NCI-H446 (cell line): ENCODE results near the gene LAMA5.

Source experiments
- DNase-seq, 2 experiments: peaks; one replicate each; lab custom pipeline; 2025; lab: John Stamatoyannopoulos, UW

LAMA5 gene

GRCh38 chr20:62285151-62285550 is 82.0 kb downstream of the LAMA5 start:
- no peak for DNase-seq

DNA sequence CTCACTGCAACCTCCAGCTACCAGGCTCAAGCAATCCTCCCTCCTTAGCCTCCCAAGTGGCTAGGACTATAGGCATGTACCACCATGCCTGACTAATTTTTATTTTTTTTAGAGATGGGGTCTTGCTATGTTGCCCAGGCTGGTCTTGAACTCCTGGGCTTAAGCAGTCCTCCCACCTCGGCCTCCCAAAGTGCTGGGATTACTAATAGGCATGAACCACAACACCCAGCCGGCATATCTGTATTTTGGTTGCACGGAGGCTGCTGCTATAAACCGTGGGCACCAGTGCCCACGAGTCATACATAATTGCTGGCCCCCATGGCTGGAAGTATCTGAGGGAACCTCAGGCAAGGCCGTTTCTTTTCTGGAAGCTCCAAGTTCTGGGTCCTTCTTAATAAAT is 82.7 kb downstream of the LAMA5 start:
- DNase-seq: no peak

DNA sequence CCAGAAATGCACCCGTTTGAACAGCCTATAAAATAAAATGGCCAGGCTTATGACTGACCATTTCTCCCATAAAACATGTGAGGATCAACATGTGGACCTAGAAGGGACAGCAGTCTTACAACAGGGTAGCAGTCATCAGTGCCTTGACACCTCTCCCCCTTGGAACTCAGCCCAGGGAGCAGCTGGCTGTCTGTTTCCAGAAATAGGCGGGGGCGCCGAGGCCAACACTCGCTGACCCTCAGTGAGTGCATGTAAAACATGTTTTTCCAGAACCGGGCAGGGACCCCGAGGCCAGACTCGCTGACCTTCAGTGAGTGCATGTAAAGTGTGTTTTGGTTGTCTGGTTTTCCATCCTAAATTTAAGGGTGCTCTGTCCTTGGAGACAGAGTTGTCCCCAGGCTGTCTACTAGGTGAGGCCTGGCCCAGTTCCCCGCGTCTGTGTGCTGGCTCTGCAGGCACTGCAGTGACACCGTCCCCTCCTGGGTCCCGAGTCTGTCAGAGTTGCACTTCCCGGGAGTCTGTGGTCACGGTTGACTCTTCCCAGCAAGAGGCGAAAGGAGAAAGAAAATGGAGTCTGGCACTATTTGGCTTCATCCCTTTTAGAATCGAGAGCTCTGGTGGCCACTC is 84.1 kb downstream of the LAMA5 start:
- DNase-seq: no peak

DNA sequence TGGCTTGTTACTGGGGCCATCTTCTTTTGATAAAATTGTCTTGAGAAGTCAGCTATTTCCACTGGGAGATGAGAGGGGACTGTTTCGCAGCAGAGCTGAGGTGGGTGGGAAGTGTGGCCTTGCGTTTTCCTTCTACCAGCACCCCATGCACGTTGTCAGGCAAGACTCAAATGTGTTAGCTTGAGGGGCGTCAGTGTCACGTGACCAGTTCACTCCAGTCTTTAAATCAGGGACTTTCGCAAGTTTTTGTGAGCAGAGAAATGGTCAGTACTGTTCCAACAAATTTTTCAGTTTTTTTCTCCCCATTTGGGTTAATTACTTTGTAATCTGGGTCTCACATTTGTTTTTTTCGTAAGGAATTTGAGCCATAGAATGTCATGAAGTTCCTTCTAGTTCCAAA is 85.0 kb downstream of the LAMA5 start:
- DNase-seq: no peak

DNA sequence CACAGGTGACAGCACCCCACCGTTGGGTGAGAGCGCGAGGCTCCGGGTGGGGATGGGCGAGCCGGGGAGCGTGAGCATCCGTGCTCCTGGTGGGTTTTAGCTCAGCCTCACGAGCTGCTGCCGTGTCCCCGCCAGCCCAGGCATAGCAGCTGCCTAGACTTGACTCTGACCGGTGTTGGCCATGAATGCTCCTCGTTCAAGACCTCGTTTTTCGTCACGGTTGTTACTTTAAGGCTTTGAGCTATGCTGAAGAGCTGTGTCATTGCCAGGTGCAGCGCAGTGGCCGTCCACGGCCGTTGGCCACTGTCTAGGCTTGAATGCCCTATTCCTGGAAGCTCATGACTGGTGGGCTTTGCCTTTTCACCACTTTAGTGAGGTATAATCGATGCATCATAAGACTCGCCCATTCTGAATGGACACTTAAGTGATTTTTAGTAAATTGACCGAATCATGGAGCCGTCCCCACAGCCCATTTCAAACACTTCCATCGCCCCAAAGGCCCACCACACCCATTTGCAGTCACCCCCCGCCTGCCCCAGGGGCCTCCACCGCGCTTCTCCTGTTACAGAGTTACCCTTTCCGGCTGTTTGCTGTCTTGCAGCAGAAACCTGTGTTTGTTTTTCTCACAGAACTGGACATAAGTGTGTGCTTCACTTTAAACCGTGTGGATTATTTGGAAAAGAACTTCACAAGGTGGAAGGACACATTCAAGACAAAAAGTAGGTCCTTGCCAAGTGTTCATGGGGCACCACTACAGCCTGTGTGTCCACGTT is 85.8 kb downstream of the LAMA5 start:
- no peak for DNase-seq

DNA sequence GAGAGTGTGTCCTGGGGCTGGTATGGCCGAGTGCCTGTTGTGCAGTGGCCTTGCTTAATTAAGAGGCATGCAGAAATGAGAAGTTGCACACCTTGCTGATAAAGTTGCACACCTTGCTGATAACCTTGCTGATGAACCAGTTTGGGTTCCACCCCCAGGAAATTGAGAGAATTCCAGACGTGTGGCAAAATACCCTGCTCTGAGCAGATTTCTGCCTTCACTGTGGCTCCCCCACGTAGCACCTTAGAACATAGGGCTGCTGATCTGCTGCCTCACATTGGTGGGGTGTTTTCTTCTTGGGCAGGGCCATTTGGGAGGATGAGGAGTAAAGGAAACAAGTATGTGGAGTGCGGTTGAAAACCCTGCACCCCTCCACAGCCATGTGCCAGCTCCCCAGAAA is 86.8 kb downstream of the LAMA5 start:
- DNase-seq: no peak

DNA sequence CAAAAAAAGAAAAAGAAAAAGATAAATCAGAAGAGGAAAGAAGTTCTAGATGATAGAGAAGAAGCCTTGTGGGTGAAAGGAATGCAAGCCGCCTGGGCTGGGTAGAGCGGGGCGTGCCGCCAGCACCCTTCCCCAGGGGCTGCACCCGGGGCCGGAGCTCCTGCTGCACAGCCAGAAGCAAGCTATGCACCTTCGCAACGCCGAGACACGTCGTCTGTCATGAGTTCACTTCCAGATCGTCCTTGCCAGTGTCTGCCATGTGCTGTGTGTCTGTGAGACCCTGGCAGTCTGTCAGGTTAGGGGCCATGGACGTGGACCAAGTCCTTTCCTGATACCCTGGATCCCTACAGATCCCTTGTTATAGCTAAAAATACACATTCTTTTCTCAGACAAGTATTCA is 89.9 kb downstream of the LAMA5 start:
- DNase-seq: peak in 1 of 2 experiments; percentile 54

DNA sequence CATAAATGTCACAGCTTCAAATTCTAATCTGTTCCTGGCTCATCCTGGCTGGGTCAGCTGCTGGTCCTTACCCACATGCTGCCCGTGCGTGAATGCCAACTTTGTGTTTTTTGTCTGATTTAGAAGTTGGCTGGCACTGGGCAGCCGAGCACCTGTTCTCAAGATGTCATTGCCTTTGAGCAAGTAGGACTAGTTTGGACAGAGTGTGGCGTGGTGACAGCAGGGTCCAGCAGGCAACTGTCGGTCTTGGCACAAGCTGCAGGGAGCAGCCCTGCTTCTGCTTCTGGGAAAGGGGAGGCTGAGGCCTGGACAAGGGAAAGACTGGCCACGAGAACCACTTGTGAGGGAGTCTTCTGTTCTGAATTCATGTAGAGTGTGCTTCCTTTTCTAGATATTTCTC is 90.7 kb downstream of the LAMA5 start:
- DNase-seq: peak in 1 of 2 experiments; percentile 60

DNA sequence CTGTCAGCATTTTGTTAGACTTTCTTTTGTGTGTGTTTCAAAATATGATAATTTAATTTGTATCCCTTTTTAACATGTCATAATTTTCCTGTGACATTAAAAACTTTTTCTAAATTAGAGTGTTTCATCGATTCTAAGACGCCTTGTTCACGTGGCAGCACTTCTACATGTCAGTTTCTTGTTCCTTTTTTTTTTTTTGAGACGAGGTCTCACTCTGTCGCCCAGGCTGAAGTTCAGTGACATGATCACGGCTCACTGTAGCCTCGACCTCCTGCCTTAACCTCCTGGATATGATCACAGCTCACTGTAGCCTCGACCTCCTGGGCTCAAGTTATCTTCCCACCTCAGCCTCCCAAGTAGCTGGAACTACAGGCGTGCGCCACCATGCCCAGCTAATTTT is 91.9 kb downstream of the LAMA5 start:
- no peak for DNase-seq

DNA sequence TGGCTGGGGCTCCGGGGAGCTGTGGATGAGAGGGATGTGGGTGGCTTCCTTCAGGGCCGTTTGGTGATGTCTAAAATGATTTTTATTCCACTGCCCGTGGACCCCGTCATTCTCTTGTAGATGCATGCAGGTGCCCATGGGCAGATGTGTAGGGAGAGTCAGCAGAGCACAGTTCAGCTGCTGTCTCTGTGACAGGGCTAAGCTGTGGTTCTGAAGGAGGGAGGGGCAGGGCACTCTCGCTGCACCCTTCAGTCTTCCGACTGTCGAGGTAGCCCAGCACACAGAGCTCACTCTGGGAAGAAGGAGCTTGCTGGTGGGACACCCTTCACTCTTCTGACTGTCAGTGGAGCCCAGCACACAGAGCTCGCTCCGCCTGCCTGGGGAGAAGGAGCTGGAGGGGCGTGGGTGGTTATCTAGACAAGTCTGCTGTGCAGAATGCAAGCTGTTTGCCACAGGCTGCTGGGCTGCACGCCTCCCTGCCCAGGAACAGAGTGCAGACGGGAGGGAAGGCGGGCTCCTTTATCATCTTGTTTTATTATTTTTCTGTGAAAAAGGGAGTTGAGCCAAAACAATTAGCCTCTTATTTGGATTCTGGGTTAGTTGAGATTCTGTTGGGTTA is 92.7 kb downstream of the LAMA5 start:
- DNase-seq: no peak

- DNase-seq: no peak
These were observed 93.7 kb downstream of the LAMA5 start for GRCh38 chr20:62273416-62273815.

DNA sequence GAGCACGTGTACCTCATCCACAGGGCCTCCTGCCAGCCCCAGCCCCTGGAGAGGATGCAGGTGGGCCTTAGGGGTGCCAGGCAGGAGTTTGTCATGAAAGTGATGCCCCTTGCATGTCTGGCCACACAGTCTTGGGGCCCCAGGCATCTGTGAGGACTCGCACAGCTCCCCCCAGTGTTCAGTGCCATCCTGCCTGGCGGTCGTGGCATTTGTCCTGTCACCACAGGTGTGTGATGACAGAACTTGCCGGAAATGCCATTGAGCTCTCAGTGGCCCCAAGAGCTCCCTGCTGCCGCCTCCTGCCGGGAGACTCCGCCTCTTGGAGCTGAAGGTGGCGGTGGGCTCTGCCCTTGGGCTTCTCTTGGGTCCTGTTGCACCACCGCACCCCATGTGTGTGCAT is 94.9 kb downstream of the LAMA5 start:
- no peak for DNase-seq

GRCh38 chr20:62269871-62270270 is 97.2 kb downstream of the LAMA5 start:
- no peak for DNase-seq

DNA sequence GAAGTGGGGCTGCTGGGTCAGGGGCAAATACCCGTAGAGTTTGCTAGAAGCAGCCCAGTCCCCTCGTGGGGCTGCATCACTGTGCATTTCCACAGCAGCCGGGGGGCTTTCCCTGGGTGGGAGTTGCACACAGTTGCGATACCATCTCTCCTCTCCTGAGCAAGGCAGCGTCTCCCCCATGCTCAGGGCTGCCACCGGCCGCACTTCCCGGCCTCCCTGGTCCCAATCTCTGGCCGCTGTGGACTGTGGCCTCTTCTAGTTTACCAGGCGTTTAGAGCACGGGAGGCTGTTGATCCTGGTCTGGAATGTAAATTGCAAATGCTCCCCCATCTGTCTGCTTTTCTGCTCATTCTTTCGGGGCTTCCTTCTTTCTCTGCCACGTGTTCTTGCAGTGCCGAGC is 97.7 kb downstream of the LAMA5 start:
- DNase-seq: no peak

DNA sequence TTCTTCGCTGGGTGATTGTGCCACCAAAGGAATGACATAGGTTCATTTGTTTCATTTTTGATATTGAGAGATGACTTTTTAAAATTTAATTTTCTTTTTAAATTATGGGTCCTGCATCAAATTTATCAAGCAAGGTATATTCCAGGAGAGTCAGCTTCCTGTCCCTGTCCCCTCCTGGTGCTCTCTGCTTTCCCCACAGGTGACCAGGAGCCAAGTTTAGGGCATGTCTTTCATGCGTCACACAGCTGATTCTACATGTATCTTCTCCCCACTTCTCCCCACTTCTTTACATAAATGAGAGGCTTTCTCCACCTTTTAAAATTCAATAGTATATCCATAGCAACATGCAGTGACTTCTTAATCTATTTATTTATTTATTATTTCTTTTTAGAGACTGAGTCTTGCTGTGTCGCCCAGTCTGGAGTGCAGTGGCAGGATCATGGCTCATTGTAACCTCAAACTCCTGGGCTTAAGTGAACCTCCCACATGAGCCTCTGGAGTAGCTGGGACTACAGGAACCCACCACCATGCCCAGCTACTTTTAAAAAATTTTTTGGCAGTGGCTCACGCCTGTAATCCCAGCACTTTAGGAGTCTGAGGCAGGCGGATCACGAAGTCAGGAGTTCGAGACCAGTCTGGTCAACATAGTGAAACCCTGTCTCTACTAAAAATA is 98.7 kb downstream of the LAMA5 start:
- no peak for DNase-seq

GRCh38 chr20:62267543-62267942 is 99.6 kb downstream of the LAMA5 start:
- no peak for DNase-seq

DNA sequence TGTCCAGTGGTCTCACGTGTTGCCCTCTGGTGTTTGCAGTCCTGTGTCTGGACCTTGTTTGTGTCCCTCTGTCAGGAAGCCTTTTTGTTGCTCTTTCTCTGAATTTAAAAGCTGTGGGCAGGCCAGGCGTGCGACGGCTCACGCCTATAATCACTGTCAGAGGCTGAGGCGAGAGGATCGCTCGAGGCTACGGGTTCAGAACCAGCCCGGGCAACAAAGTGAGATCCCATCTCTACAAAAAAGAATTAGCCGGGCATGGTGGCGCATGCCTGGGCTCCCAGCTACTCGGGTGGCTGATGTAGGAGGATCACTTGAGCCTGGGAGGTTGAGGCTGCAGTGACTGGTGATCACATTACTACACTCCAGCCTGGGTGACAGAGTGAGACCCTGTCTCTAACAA is 100.3 kb downstream of the LAMA5 start:
- no peak for DNase-seq

- no peak for DNase-seq
These were observed 100.8 kb downstream of the LAMA5 start for GRCh38 chr20:62266340-62266739.

DNA sequence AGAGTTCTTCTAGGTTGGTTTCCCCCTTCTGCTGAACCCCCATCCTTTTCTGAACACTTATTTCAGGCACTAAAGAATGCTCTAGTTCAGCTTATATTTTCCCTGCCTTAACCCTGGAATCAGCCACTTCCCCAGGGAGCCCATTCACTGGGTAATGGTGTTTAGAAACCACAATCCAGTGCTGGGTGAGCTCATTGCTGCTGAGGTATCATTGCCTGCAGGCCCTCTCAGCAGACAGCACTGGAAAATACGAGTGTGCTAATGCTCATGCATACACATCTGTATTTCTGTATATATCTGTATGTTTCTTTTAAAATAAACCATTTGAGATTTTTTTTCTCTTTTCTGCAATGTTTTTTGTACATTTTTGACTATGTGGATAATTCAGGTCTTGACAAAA is 101.7 kb downstream of the LAMA5 start:
- no peak for DNase-seq

DNA sequence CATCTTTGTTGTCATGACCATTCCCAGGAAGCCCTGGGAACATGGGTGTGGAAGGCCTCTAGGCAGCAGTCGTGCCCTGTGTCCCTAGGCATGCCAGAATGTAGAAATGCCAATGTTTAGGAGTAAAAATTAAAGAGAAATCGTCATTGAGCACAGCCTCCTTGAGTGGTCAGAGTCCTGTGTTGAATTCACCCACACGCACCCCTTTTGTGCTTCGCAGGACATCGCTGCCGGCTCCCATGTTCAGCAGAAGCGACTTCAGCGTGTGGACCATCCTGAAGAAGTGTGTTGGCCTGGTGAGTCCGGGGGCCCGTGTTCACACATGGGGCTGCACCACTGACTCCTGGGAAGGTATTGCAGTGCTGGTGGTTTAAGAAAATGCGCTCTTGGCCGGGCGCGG is 103.7 kb downstream of the LAMA5 start:
- DNase-seq: no peak

DNA sequence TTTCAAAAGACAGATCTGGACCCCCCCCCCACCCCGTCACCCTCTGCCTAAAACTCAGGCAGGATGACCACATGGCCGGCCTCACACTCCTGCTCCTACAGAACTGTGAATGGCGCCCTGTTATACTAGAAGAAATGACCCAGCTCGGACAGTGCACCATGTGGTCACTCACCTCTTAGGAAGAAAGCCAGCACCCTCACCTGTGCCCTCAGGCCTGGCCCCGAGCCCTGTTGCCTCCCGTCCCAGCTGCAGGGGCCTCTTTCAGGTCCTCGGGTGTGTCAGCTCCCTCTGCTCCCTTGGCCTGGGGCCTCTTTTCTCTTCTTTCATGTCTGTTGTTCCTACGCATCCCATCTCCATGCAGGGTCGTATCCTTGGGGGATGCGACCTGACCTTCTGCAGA is 105.0 kb downstream of the LAMA5 start:
- no peak for DNase-seq

- no peak for DNase-seq
These were observed 107.9 kb downstream of the LAMA5 start for GRCh38 chr20:62259294-62259565.
